Stomach (tissue), 4 donors: ENCODE measurements around the gene PCDHA5.

Experiments
- POLR2A ChIP-seq, 4 donors: fragments of 450-650 bp; IDR thresholded peaks; one replicate each; pipeline ENCODE4 v1.6.1; 2016; ENCODE audit warnings: antibody characterized with exemption in 4 of 4, control low read depth in 2 of 4, mild to moderate bottlenecking in 1 of 4, moderate library complexity in 1 of 4
- POLR2AphosphoS5 ChIP-seq, 3 donors: sonication (generic); formaldehyde crosslinking; IDR thresholded peaks; one replicate each; pipeline ENCODE4 v1.6.1; 2016; ENCODE audit warnings: antibody characterized with exemption in 3 of 3
- TF ChIP-seq, protein P1 (sequence below), 7 experiments: fragments of 450-650 bp in 4 of 7; fragments of 200-600 bp in 3 of 7; sonication (generic) in 3 of 7; IDR thresholded peaks; one replicate each; pipeline ENCODE4 v1.5.1; 2016 to 2019; ENCODE audit warnings: antibody characterized with exemption in 7 of 7, control low read depth in 2 of 7, mild to moderate bottlenecking in 1 of 7

DNA sequence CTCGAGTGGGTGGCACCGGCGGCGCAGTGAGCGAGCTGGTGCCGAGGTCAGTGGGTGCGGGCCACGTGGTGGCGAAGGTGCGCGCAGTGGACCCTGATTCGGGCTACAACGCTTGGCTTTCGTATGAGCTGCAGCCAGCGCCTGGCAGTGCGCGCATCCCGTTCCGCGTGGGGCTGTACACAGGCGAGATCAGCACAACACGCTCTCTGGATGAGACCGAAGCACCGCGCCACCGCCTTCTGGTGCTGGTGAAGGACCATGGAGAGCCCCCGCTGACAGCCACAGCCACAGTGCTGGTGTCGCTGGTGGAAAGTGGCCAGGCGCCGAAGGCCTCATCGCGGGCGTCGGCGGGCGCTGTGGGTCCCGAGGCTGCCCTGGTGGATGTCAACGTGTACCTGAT lies 2.1 kb downstream of the PCDHA5 start:
- TF ChIP-seq POLR2A (IDR thresholded peaks at IDR 0.05) (no peak), POLR2AphosphoS5 (IDR thresholded peaks at IDR 0.05) (no peak)
- TF ChIP-seq, protein P1, sequence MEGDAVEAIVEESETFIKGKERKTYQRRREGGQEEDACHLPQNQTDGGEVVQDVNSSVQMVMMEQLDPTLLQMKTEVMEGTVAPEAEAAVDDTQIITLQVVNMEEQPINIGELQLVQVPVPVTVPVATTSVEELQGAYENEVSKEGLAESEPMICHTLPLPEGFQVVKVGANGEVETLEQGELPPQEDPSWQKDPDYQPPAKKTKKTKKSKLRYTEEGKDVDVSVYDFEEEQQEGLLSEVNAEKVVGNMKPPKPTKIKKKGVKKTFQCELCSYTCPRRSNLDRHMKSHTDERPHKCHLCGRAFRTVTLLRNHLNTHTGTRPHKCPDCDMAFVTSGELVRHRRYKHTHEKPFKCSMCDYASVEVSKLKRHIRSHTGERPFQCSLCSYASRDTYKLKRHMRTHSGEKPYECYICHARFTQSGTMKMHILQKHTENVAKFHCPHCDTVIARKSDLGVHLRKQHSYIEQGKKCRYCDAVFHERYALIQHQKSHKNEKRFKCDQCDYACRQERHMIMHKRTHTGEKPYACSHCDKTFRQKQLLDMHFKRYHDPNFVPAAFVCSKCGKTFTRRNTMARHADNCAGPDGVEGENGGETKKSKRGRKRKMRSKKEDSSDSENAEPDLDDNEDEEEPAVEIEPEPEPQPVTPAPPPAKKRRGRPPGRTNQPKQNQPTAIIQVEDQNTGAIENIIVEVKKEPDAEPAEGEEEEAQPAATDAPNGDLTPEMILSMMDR (IDR thresholded peaks at IDR 0.05), result no peak
